ENCODE measurements around the gene CERS3. TPM values are rescaled to one million over a fixed set of nuclear protein-coding genes. Genes with fewer than 3 reads are reported as not detected.

The CERS3 gene
- polyA plus RNA-seq, 1 donor (not counting 4 experiments of a cell fraction or from before 2014, with no cell fraction given) = 23.5 TPM

- Histone ChIP-seq H3K27ac (ENCODE audit: control insufficient read depth, insufficient read depth, low read length) (no peak overlapping the region), H3K9me3 (ENCODE audit: control insufficient read depth, low read depth, low read length) (no peaks in the 10 kb centered on the region), H3K9ac (ENCODE audit: control insufficient read depth, extremely low read depth, insufficient read depth, low read length) (no peak overlapping the region), H3K36me3 (ENCODE audit: control insufficient read depth in 2 of 2, extremely low read depth in 1 of 2, insufficient read depth in 2 of 2, low read length in 2 of 2) (peaks cover 9 to 12% of the 10 kb centered on the region in 2 experiments), H4K20me1 (ENCODE audit: control insufficient read depth, extremely low read depth, insufficient read depth, low read length) (no peaks in the 10 kb centered on the region), H2AFZ (ENCODE audit: control insufficient read depth, low read length) (no peak overlapping the region), H3K27me3 (ENCODE audit: control insufficient read depth, extremely low read depth, insufficient read depth, low read length) (no peaks in the 10 kb centered on the region), H3K9me1 (ENCODE audit: control insufficient read depth, extremely low read depth, insufficient read depth, low read length) (no peaks in the 10 kb centered on the region), H3K79me2 (ENCODE audit: control insufficient read depth, insufficient read depth, low read length) (no peaks in the 10 kb centered on the region), H3K4me2 (ENCODE audit: control insufficient read depth, extremely low read depth, insufficient read depth, low read depth, low read length) (no peak overlapping the region), H3K4me3 (ENCODE audit: control insufficient read depth in 2 of 3, extremely low read depth in 1 of 3, insufficient read depth in 2 of 3, low read depth in 1 of 3, low read length in 3 of 3) (no peak overlapping the region), H3K4me1 (ENCODE audit: control insufficient read depth, extremely low read depth, insufficient read depth, low read length) (peaks cover 4% of the 10 kb centered on the region)
- dilution Hi-C loops (cut with MboI; ENCODE audit: extremely low pct_ligation_motif_present, low sequenced_read_pairs) = no loop called here
- FAIRE-seq = no peak
- TF ChIP-seq CTCF (optimal IDR thresholded peaks at IDR 0.05 in 1 of 3, IDR thresholded peaks at IDR 0.05 in 1 of 3, conservative IDR thresholded peaks at IDR 0.05 in 1 of 3; ENCODE audit: extremely low read depth in 1 of 3, insufficient read depth in 2 of 3, low read length in 3 of 3) (no peak), EZH2 (IDR thresholded peaks at IDR 0.05; ENCODE audit: low read length) (no peak)
- no peak for DNase-seq (ENCODE audit: low read depth, low spot score)
These were observed 40.6 kb upstream of the CERS3 start for GRCh38 chr15:100569391-100569790.

- Histone ChIP-seq H3K4me2 (ENCODE audit: control insufficient read depth, extremely low read depth, insufficient read depth, low read depth, low read length) (no peak overlapping the region), H3K4me3 (ENCODE audit: control insufficient read depth in 2 of 3, extremely low read depth in 1 of 3, insufficient read depth in 2 of 3, low read depth in 1 of 3, low read length in 3 of 3) (no peak overlapping the region), H3K36me3 (ENCODE audit: control insufficient read depth in 2 of 2, extremely low read depth in 1 of 2, insufficient read depth in 2 of 2, low read length in 2 of 2) (peaks cover 8 to 12% of the 10 kb centered on the region in 2 experiments), H3K79me2 (ENCODE audit: control insufficient read depth, insufficient read depth, low read length) (no peaks in the 10 kb centered on the region), H3K9me1 (ENCODE audit: control insufficient read depth, extremely low read depth, insufficient read depth, low read length) (no peaks in the 10 kb centered on the region), H3K4me1 (ENCODE audit: control insufficient read depth, extremely low read depth, insufficient read depth, low read length) (peaks cover 4% of the 10 kb centered on the region), H3K9me3 (ENCODE audit: control insufficient read depth, low read depth, low read length) (no peaks in the 10 kb centered on the region), H4K20me1 (ENCODE audit: control insufficient read depth, extremely low read depth, insufficient read depth, low read length) (no peaks in the 10 kb centered on the region), H3K27me3 (ENCODE audit: control insufficient read depth, extremely low read depth, insufficient read depth, low read length) (no peaks in the 10 kb centered on the region), H3K27ac (ENCODE audit: control insufficient read depth, insufficient read depth, low read length) (no peak overlapping the region), H2AFZ (ENCODE audit: control insufficient read depth, low read length) (no peak overlapping the region), H3K9ac (ENCODE audit: control insufficient read depth, extremely low read depth, insufficient read depth, low read length) (no peak overlapping the region)
- DNase-seq (ENCODE audit: low read depth, low spot score) (no peak), FAIRE-seq (no peak)
- dilution Hi-C loops (cut with MboI; ENCODE audit: extremely low pct_ligation_motif_present, low sequenced_read_pairs) = no loop called here
- TF ChIP-seq CTCF (optimal IDR thresholded peaks at IDR 0.05 in 1 of 3, IDR thresholded peaks at IDR 0.05 in 1 of 3, conservative IDR thresholded peaks at IDR 0.05 in 1 of 3; ENCODE audit: extremely low read depth in 1 of 3, insufficient read depth in 2 of 3, low read length in 3 of 3) = no peak
- no peak for TF ChIP-seq EZH2 (IDR thresholded peaks at IDR 0.05; ENCODE audit: low read length)
These were observed 38.3 kb upstream of the CERS3 start for GRCh38 chr15:100566850-100567628.
